GM18873 (cell line): Measurements from ENCODE around the gene ZSWIM7.
"Not testable (repeated sequence)": the region's sequence is repeated elsewhere in the genome, so short reads cannot be mapped to it uniquely, and the experiment has no call there.

Experiments used
- ATAC-seq: cut with Tn5 transposase; IDR thresholded peaks from one replicate; pipeline ENCODE4 v1.9.1; 2021; ENCODE audit warnings: mild to moderate bottlenecking, moderate library complexity, moderate number of reproducible peaks; ENCODE audit not compliant: unreplicated experiment, low FRiP score

The ZSWIM7 gene

GRCh38 chr17:15958484-15958854, 41.0 kb downstream of the ZSWIM7 start:
- no peak for ATAC-seq

DNA sequence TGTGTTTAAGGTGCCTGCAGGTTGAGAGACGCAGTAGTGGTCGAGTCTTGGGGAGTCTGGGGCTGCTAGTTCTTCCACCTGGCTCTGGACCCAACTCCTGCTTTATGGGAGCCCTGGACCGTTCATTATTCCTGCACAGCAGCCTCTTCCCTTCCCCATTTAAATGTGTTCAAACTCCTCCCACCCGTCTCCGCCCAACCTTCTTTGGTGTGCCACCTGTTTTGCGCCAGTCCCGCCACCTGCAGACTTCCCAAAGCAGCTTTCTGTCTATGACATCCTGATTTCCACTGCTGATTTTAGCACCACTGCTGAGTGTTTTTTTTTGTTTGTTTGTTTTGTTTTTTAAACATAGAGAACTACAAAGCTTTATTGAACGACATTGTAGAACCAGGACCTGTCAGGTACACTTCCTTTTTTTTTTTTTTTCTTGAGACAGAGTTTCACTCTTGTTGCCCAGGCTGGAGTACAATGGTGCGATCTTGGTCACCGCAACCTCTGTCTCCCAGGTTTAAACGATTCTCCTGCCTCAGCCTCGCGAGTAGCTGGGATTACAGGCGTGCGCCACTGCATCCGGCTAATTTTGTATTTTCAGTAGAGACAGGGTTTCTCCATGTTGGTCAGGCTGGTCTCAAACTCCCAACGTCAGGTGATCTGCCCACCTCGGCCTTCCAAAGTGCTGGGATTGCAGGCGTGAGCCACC, 41.7 kb downstream of the ZSWIM7 start:
- no peak for ATAC-seq

GRCh38 chr17:15957206-15957605, 42.3 kb downstream of the ZSWIM7 start:
- ATAC-seq, result no peak

DNA sequence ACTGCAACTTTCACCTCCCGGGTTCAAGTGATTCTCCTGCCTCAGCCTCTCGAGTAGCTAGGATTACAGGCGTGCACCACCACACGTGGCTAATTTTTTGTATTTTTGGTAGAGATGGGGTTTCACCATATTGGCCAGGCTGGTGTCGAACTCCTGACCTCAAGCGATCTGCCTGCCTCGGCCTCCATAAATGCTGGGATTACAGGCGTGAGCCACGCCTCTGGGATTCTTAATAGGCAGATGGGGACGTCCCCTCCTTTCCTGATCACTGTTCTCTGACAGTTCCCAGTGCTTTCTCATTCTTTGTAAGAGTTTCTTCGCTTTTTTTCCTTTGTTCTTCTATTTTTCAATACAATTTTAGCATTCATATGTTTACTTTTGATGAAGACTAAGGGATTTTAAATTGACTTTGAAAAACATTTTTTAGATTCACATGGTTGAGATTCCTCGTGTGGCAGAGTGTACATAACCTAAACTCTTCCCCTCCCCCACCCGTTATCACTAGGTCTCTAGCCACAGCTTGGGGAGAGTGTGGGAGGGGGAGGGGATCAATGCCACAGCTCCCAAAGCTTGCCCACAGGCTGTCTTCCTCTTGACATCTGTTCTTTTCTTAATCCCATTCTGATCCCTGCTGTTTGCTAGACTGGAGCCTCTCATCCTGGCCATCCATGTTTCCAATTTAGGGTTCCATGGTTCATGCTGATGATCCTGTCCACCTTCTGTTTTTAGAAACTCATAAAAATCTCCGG, 43.5 kb downstream of the ZSWIM7 start:
- ATAC-seq, result no peak

- ATAC-seq, result no peak
Measured at GRCh38 chr17:15954222-15954621, 45.3 kb downstream of the ZSWIM7 start.

GRCh38 chr17:15952916-15953790, 46.4 kb downstream of the ZSWIM7 start:
- ATAC-seq, result no peak

DNA sequence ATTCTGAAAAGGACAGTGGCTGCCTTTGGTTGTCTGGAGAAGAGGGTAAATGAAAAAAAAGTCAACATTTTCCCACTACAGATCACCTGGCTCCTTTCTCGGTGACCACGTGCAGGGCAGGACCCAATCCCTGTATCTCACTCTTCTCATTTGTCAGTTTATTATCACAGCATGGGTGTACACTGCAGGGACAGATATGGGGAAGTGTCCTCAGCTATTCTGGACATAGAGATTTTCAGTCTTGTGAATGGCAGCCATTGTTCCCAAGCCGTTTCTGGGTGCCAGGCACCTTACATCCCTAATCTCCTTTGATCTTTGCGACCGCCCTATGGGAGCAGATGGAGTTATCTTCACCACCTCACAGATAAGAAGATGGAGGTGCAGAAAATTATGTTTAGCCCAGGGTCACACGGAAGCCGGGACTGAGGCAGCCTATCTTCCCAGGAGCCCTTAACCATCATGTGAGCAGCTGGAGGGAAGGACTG, 47.4 kb downstream of the ZSWIM7 start:
- ATAC-seq, result no peak

DNA sequence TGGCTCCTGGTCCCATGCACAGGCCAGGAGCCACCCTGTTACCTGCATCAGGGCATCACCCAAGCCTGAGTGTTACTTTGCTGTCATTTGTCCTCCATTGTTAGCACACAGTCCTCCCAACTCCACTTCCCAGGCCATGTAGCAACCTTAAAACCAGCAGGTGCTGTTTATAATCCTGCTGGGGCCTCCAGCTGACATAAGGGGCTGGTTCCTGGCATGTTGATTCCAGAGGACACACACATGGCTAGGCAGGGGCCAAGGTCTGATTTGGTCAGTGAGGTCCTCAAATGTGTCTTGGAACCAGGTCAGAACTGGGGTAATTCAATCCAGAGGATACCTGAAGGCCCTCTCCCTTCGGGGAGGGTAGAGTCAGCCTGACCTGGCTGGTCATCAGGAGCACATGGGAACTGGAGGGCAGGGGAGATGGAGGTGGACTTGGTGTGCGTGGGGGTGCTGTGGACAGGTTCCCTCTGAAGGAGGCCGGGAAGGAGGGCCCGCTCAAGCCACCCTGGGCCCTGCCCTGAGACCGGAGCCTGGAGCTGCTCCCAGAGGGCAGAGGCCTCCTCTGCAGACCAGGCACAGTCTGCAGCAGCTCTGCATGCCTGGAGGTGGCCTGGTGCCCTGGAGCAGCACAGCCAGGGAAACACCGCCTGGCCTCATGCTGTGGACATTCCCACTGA, 48.0 kb downstream of the ZSWIM7 start:
- no peak for ATAC-seq

- ATAC-seq, result no peak
Measured at GRCh38 chr17:15947976-15948752, 51.3 kb downstream of the ZSWIM7 start.

DNA sequence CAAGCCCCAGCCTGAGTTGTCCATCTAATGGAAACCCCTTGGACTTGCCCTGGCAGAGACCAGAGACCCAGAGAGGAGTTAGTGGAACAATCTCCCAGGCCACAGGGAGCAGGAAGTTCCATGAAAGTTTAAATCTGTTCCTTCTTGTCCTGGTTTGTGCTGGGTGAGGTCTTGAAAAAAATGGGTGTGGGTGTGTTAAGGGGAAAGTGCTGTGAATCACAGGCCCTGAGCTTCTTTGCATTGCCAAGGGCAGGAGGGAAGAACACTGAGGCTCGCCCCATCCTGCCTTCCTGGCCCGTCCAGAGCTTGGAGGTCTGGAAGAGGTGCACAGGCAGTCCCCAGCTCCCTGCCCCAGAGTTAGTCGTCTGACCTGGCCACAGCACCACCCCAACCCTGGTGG, 52.2 kb downstream of the ZSWIM7 start:
- ATAC-seq, result no peak

DNA sequence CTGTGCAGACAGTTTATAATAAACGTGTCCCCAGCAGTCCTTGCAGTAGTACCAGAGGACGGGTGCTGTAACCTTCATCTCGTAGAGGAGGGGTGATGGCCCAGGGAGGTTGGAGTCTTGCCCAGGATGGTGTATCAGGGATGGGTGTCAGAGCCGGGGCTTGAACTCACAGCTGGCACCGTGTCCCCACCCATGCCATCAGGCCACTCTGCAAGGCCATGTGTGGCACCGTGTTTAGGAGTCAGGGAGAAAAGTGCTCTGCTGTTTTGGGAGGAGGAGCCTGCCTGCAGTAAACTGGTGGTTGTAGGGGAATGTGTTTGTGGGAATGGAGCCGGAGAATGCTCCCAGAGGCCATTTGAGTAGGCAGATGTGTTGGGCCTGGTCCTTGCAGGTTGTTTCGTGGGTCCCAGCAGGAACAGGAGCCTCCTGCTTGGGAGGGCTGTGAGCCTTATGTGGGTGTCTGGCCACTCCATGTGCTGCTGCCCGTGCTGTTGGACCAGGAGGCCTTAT, 52.8 kb downstream of the ZSWIM7 start:
- no peak for ATAC-seq

DNA sequence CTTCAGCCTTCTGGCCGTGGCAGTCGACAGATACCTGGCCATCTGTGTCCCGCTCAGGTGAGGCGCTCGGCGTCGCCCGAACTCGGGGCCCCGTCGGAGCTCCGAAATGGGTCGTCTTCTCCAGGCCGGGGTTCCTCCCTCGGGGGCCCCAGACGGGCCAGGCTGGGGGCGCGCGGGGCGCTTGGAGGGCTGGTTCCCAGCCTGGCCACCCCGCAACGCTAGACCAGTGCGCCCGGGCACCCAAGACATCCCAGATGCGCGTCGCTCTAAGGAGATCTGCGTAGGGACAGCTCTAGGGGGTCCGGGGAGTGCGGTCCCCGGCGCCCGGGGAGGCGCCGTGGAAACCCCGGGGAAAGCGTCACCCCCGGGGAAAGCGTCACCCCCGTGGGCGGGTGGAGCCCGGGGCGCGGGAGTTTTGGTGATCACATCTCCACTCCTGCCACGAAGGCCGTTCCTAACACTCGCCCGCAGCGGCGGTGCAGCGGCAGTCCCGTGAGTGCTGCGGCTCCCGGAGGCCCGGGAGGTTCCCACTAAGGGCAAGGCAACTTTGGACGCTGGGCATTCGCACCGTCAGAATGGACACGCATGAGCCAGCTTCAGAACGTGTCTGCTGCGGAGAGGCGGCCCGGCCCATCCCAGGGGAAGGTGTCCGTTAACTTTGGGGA, 53.8 kb downstream of the ZSWIM7 start:
- ATAC-seq, result no peak

DNA sequence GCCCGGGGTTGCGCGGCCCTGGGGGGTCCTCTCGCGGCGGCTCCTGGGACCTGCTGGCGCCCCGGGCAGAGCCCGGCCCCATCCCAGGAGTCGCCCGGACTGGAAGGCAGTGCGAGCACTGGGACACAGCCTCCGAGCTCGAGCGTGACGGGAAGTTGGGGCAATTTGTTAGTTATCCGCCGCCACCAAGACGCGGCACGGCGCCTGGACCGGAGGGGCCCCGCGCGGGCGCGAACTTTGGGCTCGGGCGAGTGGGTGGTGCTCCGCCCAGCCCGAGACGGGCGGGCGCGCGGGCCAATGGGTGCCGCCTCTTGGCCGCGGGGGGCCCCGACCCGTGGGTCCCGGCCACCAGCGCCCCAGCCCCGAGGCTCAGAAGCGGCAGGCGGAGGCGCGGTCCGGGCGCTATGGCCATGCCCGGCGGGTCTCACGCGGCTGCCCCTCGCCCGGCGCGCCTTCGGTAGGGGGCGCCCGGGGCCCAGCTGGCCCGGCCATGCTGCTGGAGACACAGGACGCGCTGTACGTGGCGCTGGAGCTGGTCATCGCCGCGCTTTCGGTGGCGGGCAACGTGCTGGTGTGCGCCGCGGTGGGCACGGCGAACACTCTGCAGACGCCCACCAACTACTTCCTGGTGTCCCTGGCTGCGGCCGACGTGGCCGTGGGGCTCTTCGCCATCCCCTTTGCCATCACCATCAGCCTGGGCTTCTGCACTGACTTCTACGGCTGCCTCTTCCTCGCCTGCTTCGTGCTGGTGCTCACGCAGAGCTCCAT, 54.6 kb downstream of the ZSWIM7 start, which contains the start of gene ADORA2B:
ADORA2B (plus strand) TSS at position 372 of the 768 bp plus-strand sequence; CDS start at position 491, 119 bp downstream.
- ATAC-seq, result no peak

DNA sequence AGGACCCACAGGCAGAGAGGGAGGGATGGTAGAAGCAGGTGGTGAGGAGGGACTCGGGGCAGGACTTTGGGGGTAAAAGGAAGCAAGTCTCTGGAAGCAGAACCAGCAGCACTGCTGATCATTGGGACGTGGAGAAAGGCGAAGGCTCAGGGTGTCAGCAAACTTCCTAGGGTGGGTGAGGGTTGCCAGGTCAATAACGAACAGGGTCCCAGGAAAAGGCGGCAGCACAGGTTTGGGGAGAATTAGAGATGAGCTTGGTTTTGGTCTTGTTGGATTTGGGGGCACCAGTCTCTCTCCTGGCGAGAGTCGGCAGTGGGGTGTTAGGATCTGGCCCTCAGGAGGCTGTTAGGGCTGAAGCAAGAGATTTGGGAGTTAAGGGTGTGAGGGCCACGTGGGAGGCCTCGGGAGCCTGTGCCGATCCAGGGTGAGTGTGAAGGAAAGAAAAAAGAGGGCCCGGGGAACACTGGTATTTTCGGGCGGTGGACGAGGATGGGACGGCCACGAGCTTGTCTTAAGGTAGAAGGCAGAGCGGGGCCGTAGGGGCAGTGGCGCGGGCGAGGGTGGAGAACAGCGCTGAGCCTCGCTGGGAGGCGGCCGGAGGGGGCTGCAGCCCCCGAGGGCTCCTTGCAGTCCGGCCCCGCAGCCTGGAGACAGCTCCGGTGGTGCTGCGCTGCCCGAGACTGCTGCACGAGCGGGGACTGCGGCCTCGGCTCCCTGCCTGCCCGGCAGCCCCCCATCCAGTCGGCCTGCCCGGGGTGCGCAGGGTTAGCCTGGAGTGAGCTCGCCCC, 55.3 kb downstream of the ZSWIM7 start:
- ATAC-seq, result no peak

DNA sequence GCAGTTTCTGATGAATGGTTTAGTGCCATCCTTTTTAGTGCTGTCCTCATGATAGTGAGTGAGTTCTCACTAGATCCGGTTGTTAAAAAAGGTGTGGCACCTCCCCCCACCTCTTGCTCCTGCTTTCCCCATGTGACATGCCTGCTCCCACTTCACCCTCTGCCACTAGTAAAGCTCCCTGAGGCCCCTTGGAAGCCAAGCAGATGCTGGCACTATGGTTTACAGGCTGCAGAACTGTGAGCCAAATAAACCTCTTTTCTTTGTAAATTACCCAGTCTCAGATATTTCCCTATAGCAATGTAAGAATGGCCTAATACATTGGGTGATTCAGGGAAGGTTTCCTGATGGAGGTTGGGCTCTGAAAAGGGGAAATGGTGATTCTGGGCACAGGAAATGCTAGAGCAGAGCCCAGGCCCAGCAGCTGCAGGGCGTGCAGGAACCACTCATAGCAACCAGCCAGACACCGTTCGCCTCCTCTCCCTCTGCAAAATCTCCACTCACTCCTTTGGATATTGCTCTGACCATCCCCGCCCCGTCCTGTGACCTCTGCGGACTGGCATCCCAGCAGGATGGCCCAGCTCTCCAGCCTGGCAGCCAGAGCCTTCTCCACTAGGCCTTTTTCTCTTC, 57.2 kb downstream of the ZSWIM7 start:
- no peak for ATAC-seq

- ATAC-seq, result no peak
Measured at GRCh38 chr17:15941781-15942180, 57.7 kb downstream of the ZSWIM7 start.

GRCh38 chr17:15936481-15936880, 63.0 kb downstream of the ZSWIM7 start:
- ATAC-seq, result not testable (repeated sequence)
